Progenitor cell of endocrine pancreas (in vitro differentiated cells): ENCODE measurements around the gene ZFR. TPM values are rescaled to one million over a fixed set of nuclear protein-coding genes. Genes with fewer than 3 reads are reported as not detected.

ENCODE experiments used
- DNase-seq: peaks from one replicate; pipeline ENCODE4 v3.0.0; 2021; ENCODE audit warnings: low spot score; ENCODE audit not compliant: unreplicated experiment
- H3K27ac Mint-ChIP-seq: 2 replicates; pipeline ENCODE4 v1.8.0; 2021; ENCODE audit warnings: mild to moderate bottlenecking, moderate library complexity, mixed read lengths
- H3K27me3 Mint-ChIP-seq: 2 replicates; pipeline ENCODE4 v1.8.0; 2021; ENCODE audit warnings: mixed read lengths
- H3K36me3 Mint-ChIP-seq: 2 replicates; pipeline ENCODE4 v1.8.0; 2022; ENCODE audit warnings: mixed read lengths; ENCODE audit not compliant: insufficient read depth
- H3K4me1 Mint-ChIP-seq: 2 replicates; pipeline ENCODE4 v1.8.0; 2021; ENCODE audit warnings: low read depth, mixed read lengths
- H3K4me3 Mint-ChIP-seq: 2 replicates; pipeline ENCODE4 v1.8.0; 2021; ENCODE audit warnings: low read depth, mild to moderate bottlenecking, moderate library complexity, mixed read lengths
- H3K9me3 Mint-ChIP-seq: 2 replicates; pipeline ENCODE4 v1.8.0; 2021; ENCODE audit warnings: low read depth, mixed read lengths
- total RNA-seq: library from RNA; stranded (reverse); gene quantifications from 2 replicates; pipeline ENCODE4 v1.2.1, GENCODE V29; 2021
- TF ChIP-seq, protein P1 (sequence below): fragments of 200-600 bp; sonication (generic); IDR thresholded peaks from one replicate; pipeline ENCODE4 v1.5.0; 2021; ENCODE audit warnings: antibody characterized with exemption, mild to moderate bottlenecking; ENCODE audit not compliant: unreplicated experiment

Gene ZFR
- total RNA-seq, 1 donor from 2014 or later, result 75.6 TPM

DNA sequence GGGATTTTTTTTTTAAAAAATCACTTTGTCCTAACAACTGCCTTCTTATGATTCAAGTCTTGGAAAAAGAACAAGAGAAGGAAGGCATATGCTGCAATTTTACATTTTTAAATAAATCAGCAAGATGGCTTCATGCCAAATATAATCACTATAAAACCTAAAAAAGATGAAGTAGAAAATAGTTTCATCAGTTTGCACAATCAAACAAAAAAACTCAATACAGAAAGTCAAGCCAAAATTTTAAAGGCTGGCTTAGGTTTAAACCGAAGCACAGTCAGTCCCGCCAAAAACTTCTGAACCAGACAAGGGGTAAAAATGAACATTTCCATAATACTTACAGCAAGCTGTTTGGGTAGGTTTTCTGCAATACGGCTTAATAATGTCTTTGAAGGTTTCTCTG, 57.3 kb downstream of the ZFR start:
- TF ChIP-seq, protein P1, sequence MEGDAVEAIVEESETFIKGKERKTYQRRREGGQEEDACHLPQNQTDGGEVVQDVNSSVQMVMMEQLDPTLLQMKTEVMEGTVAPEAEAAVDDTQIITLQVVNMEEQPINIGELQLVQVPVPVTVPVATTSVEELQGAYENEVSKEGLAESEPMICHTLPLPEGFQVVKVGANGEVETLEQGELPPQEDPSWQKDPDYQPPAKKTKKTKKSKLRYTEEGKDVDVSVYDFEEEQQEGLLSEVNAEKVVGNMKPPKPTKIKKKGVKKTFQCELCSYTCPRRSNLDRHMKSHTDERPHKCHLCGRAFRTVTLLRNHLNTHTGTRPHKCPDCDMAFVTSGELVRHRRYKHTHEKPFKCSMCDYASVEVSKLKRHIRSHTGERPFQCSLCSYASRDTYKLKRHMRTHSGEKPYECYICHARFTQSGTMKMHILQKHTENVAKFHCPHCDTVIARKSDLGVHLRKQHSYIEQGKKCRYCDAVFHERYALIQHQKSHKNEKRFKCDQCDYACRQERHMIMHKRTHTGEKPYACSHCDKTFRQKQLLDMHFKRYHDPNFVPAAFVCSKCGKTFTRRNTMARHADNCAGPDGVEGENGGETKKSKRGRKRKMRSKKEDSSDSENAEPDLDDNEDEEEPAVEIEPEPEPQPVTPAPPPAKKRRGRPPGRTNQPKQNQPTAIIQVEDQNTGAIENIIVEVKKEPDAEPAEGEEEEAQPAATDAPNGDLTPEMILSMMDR, result no peak
- no peak for DNase-seq
- no peaks in the 10 kb centered on the region for H3K9me3 Mint-ChIP-seq
- H3K4me3 Mint-ChIP-seq, result no peak overlapping the region
- no peak overlapping the region for H3K27ac Mint-ChIP-seq
- H3K27me3 Mint-ChIP-seq, result no peaks in the 10 kb centered on the region
- H3K4me1 Mint-ChIP-seq, result peaks cover 2% of the 10 kb centered on the region
- H3K36me3 Mint-ChIP-seq, result peaks cover 28% of the 10 kb centered on the region

DNA sequence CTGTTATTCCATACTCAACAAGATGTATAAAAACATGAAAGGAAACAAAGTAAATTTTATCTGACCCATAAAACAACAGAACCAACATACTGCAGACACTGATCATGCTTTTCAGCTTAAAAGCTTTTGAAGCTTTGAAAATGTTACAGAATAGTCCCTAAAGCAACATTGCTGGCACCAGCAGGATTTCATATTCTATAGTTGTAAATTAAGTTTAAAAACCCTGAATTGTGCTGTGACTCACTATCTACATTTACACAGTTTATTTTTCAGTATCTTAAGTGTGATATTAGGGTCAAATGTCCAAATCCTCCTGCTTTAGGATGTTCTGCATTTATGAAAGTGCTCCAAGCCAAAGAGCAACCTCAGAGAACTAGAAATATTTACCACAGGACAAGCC, 59.9 kb downstream of the ZFR start:
- no peaks in the 10 kb centered on the region for H3K9me3 Mint-ChIP-seq
- peaks cover 24% of the 10 kb centered on the region for H3K36me3 Mint-ChIP-seq

DNA sequence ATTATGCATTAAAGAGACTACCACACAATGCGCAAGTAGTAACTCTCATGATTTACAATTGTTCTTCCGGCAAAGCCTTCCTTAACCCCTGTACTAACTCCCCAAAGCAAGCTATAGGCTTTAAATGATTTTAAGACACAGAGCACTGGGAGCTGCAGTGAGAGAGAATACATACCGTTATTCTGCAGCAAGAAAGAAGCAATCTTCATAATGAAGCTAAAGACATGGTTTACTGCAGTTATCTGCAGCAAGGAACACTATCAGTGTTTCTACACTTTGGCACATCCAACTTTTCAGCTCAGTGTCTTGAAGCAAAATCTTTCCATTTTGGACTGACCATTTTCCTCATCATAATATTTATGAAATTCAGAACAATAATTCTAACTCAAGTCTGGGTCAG, 61.0 kb downstream of the ZFR start:
- H3K27me3 Mint-ChIP-seq, result no peaks in the 10 kb centered on the region
- no peaks in the 10 kb centered on the region for H3K9me3 Mint-ChIP-seq
- H3K36me3 Mint-ChIP-seq, result peaks cover 22% of the 10 kb centered on the region
- TF ChIP-seq, protein P1, result no peak
- H3K4me3 Mint-ChIP-seq, result no peak overlapping the region
- no peak for DNase-seq
- H3K27ac Mint-ChIP-seq, result peak overlapping the region; percentile 64
- H3K4me1 Mint-ChIP-seq, result peaks cover 2% of the 10 kb centered on the region

More for the DNA sequence above, 59.9 kb downstream of the ZFR start:
- H3K4me3 Mint-ChIP-seq, result no peak overlapping the region
- no peaks in the 10 kb centered on the region for H3K27me3 Mint-ChIP-seq
- DNase-seq, result no peak
- no peaks in the 10 kb centered on the region for H3K4me1 Mint-ChIP-seq
- TF ChIP-seq, protein P1, result no peak
- H3K27ac Mint-ChIP-seq, result no peak overlapping the region

DNA sequence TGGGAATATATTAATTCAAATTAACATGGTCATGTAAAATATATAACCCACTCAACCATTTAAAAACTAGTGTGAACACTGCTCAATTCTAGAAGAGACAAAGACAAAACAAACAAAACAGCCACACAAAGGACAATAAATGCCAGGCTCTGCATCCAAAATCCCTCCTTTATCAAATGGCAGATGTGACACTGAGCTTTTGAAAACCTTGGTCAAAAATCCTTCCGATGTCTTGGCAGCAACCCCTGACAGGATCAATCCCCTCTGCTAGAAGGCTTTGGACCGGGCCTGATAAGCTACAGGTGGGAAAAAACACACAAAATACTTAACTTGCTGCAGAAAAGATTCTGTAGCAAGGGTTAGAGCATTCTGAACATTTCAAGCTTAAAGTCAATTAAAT, 61.5 kb downstream of the ZFR start:
- no peak for DNase-seq
- H3K9me3 Mint-ChIP-seq, result no peaks in the 10 kb centered on the region
- H3K36me3 Mint-ChIP-seq, result peaks cover 21% of the 10 kb centered on the region
- TF ChIP-seq, protein P1, result no peak
- H3K4me3 Mint-ChIP-seq, result no peak overlapping the region
- H3K4me1 Mint-ChIP-seq, result peaks cover 2% of the 10 kb centered on the region
- H3K27me3 Mint-ChIP-seq, result no peaks in the 10 kb centered on the region
- no peak overlapping the region for H3K27ac Mint-ChIP-seq

DNA sequence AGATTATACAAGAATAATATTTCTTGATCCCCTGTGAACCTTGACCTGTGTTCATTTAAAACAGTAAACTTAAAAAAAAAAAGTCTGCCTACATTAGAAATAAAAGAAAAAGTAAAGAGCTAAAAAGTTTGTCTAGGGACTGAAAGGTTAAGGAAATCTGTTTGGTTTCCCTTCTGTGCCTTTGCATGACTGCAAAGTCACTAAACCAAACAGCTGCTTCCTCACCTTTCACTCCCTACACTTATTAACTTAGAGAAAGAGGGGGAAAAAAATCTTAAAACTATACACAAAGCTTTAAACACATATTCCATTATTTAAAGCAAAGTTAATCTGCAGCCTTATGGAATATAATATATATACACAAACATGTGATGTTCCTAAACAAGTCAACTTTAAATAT, 65.1 kb downstream of the ZFR start:
- TF ChIP-seq, protein P1, result no peak
- Mint-ChIP-seq H3K4me1 (peaks cover 2% of the 10 kb centered on the region), H3K27ac (peak overlapping the region; percentile 24), H3K36me3 (peaks cover 22% of the 10 kb centered on the region), H3K27me3 (no peaks in the 10 kb centered on the region), H3K4me3 (no peak overlapping the region), H3K9me3 (no peaks in the 10 kb centered on the region)
- DNase-seq, result no peak
